HG03159 (cell line): ENCODE data around the gene OGG1.

Experiments
- ATAC-seq: cut with Tn5 transposase; IDR thresholded peaks from one replicate; pipeline ENCODE4 v1.9.1; 2021; ENCODE audit warnings: mild to moderate bottlenecking, moderate library complexity; ENCODE audit not compliant: unreplicated experiment

Gene OGG1

GRCh38 chr3:9727041-9727595, 22.6 kb upstream of the OGG1 start:
- ATAC-seq, result no peak

- no peak for ATAC-seq
Observed at GRCh38 chr3:9727743-9728142, 22.0 kb upstream of the OGG1 start.

GRCh38 chr3:9729419-9729818, 20.3 kb upstream of the OGG1 start:
- ATAC-seq, result no peak

- peak; percentile 35 for ATAC-seq
Observed at GRCh38 chr3:9730657-9731205, 19.0 kb upstream of the OGG1 start.

GRCh38 chr3:9731206-9732079, 18.3 kb upstream of the OGG1 start, which contains the start of gene BRPF1:
Gene BRPF1, plus strand, starts transcription at chr3:9731735. Its CDS starts 2,406 bp downstream, at chr3:9734141.
- ATAC-seq, result peak; percentile 89

GRCh38 chr3:9732080-9732739, 17.5 kb upstream of the OGG1 start:
- ATAC-seq, result peak; percentile 3

- ATAC-seq, result no peak
Observed at GRCh38 chr3:9732740-9733115, 17.0 kb upstream of the OGG1 start.

- no peak for ATAC-seq
Observed at GRCh38 chr3:9736831-9737230, 12.9 kb upstream of the OGG1 start.

GRCh38 chr3:9739181-9739580, 10.6 kb upstream of the OGG1 start:
- ATAC-seq, result no peak

- ATAC-seq, result no peak
Observed at GRCh38 chr3:9742560-9742959, 7.2 kb upstream of the OGG1 start.

- no peak for ATAC-seq
Observed at GRCh38 chr3:9743548-9743947, 6.2 kb upstream of the OGG1 start.

GRCh38 chr3:9744162-9744561, 5.6 kb upstream of the OGG1 start:
- no peak for ATAC-seq

- no peak for ATAC-seq
Observed at GRCh38 chr3:9745521-9745920, 4.2 kb upstream of the OGG1 start.

GRCh38 chr3:9746330-9746729, 3.4 kb upstream of the OGG1 start:
- no peak for ATAC-seq

GRCh38 chr3:9747267-9747666, 2.5 kb upstream of the OGG1 start:
- ATAC-seq, result no peak

GRCh38 chr3:9748031-9748430, 1.7 kb upstream of the OGG1 start:
- no peak for ATAC-seq

- no peak for ATAC-seq
Observed at GRCh38 chr3:9749296-9749644, 482 bp upstream of the OGG1 start.

- no peak for ATAC-seq
Observed at GRCh38 chr3:9750556-9751411, 1.0 kb downstream of the OGG1 start.

GRCh38 chr3:9754678-9755077, 4.9 kb downstream of the OGG1 start:
- ATAC-seq, result no peak

GRCh38 chr3:9757427-9757826, 7.7 kb downstream of the OGG1 start:
- ATAC-seq, result no peak
